ENCODE results near the gene PDE3B.

GRCh38 chr11:14809466-14809865 lies 165.9 kb downstream of the PDE3B start:
- TF ChIP-seq POLR2A (IDR thresholded peaks at IDR 0.05; ENCODE audit: low read depth) (no peak), CTCF (IDR thresholded peaks at IDR 0.05) (no peak), EP300 (IDR thresholded peaks at IDR 0.05) (no peak), POLR2AphosphoS5 (IDR thresholded peaks at IDR 0.05) (no peak)
